ENCODE results near the gene KCTD17.

Gene KCTD17

GRCh38 chr22:37075822-37076433 is 24.4 kb downstream of the KCTD17 start:
- H3K27ac ChIP-seq = no peak overlapping the region
- H3K4me3 ChIP-seq (ENCODE audit: low read depth in 1 of 2, low read length in 1 of 2) = no peak overlapping the region
- no peaks in the 10 kb centered on the region for H3K4me1 ChIP-seq (ENCODE audit: control insufficient read depth in 1 of 2, insufficient read depth in 1 of 2, low read depth in 1 of 2, low read length in 1 of 2)
- H3K36me3 ChIP-seq = no peaks in the 10 kb centered on the region
- H3K27me3 ChIP-seq = peaks cover 61% of the 10 kb centered on the region
- no peaks in the 10 kb centered on the region for H3K9me3 ChIP-seq
- TF ChIP-seq, protein P1, sequence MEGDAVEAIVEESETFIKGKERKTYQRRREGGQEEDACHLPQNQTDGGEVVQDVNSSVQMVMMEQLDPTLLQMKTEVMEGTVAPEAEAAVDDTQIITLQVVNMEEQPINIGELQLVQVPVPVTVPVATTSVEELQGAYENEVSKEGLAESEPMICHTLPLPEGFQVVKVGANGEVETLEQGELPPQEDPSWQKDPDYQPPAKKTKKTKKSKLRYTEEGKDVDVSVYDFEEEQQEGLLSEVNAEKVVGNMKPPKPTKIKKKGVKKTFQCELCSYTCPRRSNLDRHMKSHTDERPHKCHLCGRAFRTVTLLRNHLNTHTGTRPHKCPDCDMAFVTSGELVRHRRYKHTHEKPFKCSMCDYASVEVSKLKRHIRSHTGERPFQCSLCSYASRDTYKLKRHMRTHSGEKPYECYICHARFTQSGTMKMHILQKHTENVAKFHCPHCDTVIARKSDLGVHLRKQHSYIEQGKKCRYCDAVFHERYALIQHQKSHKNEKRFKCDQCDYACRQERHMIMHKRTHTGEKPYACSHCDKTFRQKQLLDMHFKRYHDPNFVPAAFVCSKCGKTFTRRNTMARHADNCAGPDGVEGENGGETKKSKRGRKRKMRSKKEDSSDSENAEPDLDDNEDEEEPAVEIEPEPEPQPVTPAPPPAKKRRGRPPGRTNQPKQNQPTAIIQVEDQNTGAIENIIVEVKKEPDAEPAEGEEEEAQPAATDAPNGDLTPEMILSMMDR (IDR thresholded peaks at IDR 0.05) = no peak

- TF ChIP-seq, protein P1 (IDR thresholded peaks at IDR 0.05) = peak; percentile 82
- no peak overlapping the region for H3K27ac ChIP-seq
- H3K27me3 ChIP-seq = peaks cover 53% of the 10 kb centered on the region
- H3K4me1 ChIP-seq (ENCODE audit: control insufficient read depth in 1 of 2, insufficient read depth in 1 of 2, low read depth in 1 of 2, low read length in 1 of 2) = no peaks in the 10 kb centered on the region
- H3K4me3 ChIP-seq (ENCODE audit: low read depth in 1 of 2, low read length in 1 of 2) = no peak overlapping the region
- no peaks in the 10 kb centered on the region for H3K9me3 ChIP-seq
- H3K36me3 ChIP-seq = no peaks in the 10 kb centered on the region
Measured at GRCh38 chr22:37077802-37078448, 26.4 kb downstream of the KCTD17 start.

GRCh38 chr22:37079158-37079557 is 27.6 kb downstream of the KCTD17 start:
- H3K27me3 ChIP-seq = peaks cover 52% of the 10 kb centered on the region
- no peaks in the 10 kb centered on the region for H3K9me3 ChIP-seq
- H3K4me1 ChIP-seq (ENCODE audit: control insufficient read depth in 1 of 2, insufficient read depth in 1 of 2, low read depth in 1 of 2, low read length in 1 of 2) = no peaks in the 10 kb centered on the region
- H3K27ac ChIP-seq = no peak overlapping the region
- TF ChIP-seq, protein P1 (IDR thresholded peaks at IDR 0.05) = no peak
- no peak overlapping the region for H3K4me3 ChIP-seq (ENCODE audit: low read depth in 1 of 2, low read length in 1 of 2)
- no peaks in the 10 kb centered on the region for H3K36me3 ChIP-seq

GRCh38 chr22:37079668-37080171 is 28.2 kb downstream of the KCTD17 start:
- Histone ChIP-seq H3K27me3 (peaks cover 46% of the 10 kb centered on the region), H3K27ac (no peak overlapping the region), H3K4me3 (ENCODE audit: low read depth in 1 of 2, low read length in 1 of 2) (no peak overlapping the region)

DNA sequence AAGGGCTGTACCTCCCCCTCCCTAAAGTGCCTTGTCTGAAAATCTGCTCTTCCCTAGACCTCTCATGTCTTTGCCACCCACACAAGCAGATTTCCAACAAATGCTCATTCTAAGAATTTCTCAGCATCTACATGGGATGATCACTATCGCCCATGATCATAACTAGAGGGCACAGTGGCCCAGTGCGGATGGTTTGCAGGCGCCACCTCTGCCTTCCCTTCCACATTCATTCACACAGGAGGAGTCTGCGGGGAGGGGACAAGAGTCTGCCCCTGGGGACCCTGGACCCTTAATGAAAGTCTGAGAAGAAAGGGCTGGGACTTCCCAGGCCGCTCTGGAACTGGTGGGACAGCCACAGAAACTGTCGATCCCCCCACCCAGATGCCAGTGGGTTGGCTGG is 28.9 kb downstream of the KCTD17 start:
- TF ChIP-seq, protein P1 (IDR thresholded peaks at IDR 0.05) = no peak
- Histone ChIP-seq H3K4me3 (ENCODE audit: low read depth in 1 of 2, low read length in 1 of 2) (no peak overlapping the region), H3K9me3 (no peaks in the 10 kb centered on the region), H3K36me3 (no peaks in the 10 kb centered on the region), H3K4me1 (ENCODE audit: control insufficient read depth in 1 of 2, insufficient read depth in 1 of 2, low read depth in 1 of 2, low read length in 1 of 2) (no peaks in the 10 kb centered on the region), H3K27me3 (peaks cover 44% of the 10 kb centered on the region), H3K27ac (no peak overlapping the region)

More at GRCh38 chr22:37079668-37080171, 28.2 kb downstream of the KCTD17 start:
- Histone ChIP-seq H3K4me1 (ENCODE audit: control insufficient read depth in 1 of 2, insufficient read depth in 1 of 2, low read depth in 1 of 2, low read length in 1 of 2) (no peaks in the 10 kb centered on the region), H3K9me3 (no peaks in the 10 kb centered on the region), H3K36me3 (no peaks in the 10 kb centered on the region)
- TF ChIP-seq, protein P1 (IDR thresholded peaks at IDR 0.05) = no peak
